H1 (cell line): ENCODE results near the gene MTHFD1. TPM values are rescaled to one million over a fixed set of nuclear protein-coding genes. Genes with fewer than 3 reads are reported as not detected.

ENCODE experiments used
- CTCF ChIA-PET: fragments of 300-600 bp; sonication (Branson Sonifier 250); formaldehyde crosslinking; loops from one replicate; lab custom pipeline; 2021; ENCODE audit not compliant: partially characterized antibody; lab: Charles Lee
- POLR2A ChIA-PET: fragments of 300-600 bp; sonication (Branson Sonifier 250); formaldehyde crosslinking; loops from one replicate; lab custom pipeline; 2021; ENCODE audit warnings: inconsistent platforms; ENCODE audit not compliant: partially characterized antibody; lab: Charles Lee
- DNase-seq, 2 experiments: peaks; one replicate each; pipeline versions ENCODE4 v3.0.0 to v3.0.0-alpha.2; 2010 to 2022; ENCODE audit warnings: low spot score in 2 of 2, low read depth in 1 of 2, mixed read lengths in 1 of 2
- FAIRE-seq: peaks from 2 replicates; lab custom pipeline; 2011; peaks lifted over from hg19 to GRCh38; lab: Jason Lieb, UNC
- H2AFZ ChIP-seq: 2 replicates; pipeline ENCODE4 v1.8.1; 2012; ENCODE audit warnings: low read length, inconsistent platforms
- H2AK5ac ChIP-seq: 2 replicates; pipeline ENCODE4 v1.6.1; 2013; ENCODE audit warnings: low read depth, low read length
- H2BK120ac ChIP-seq: replicated peaks from 2 replicates; pipeline ENCODE3; 2013; ENCODE audit warnings: low read depth, low read length, inconsistent platforms
- H2BK12ac ChIP-seq: 2 replicates; pipeline ENCODE4 v1.6.1; 2013; ENCODE audit warnings: low read depth, low read length
- H2BK15ac ChIP-seq: 2 replicates; pipeline ENCODE4 v1.6.1; 2013; ENCODE audit warnings: low read length
- H2BK20ac ChIP-seq: 2 replicates; pipeline ENCODE4 v1.6.1; 2013; ENCODE audit warnings: low read length
- H2BK5ac ChIP-seq: 2 replicates; pipeline ENCODE4 v1.6.1; 2013; ENCODE audit warnings: low read depth, low read length
- H3K14ac ChIP-seq: 2 replicates; pipeline ENCODE4 v1.6.1; 2013; ENCODE audit warnings: inconsistent platforms; ENCODE audit not compliant: insufficient read length
- H3K18ac ChIP-seq: 2 replicates; pipeline ENCODE4 v1.6.1; 2013; ENCODE audit warnings: low read length; ENCODE audit errors: extremely low read depth
- H3K23ac ChIP-seq: 2 replicates; pipeline ENCODE4 v1.6.1; 2013; ENCODE audit warnings: inconsistent platforms; ENCODE audit not compliant: insufficient read length
- H3K23me2 ChIP-seq: 2 replicates; pipeline ENCODE4 v1.6.1; 2013; ENCODE audit warnings: low read depth, low read length
- H3K27ac ChIP-seq: 2 replicates; pipeline ENCODE4 v1.6.1; 2011; ENCODE audit warnings: low read depth, low read length, inconsistent platforms
- H3K27me3 ChIP-seq, 4 experiments: replicated peaks in 1 of 4; 1 replicate in 1 of 4; 2 replicates in 3 of 4; pipeline versions ENCODE4 v1.6.1 to v1.8.1; 2011 to 2013; ENCODE audit warnings: low read length in 3 of 4, mild to moderate bottlenecking in 3 of 4, inconsistent platforms in 2 of 4, mixed read lengths in 2 of 4, moderate library complexity in 1 of 4; ENCODE audit not compliant: control insufficient read depth in 3 of 4, insufficient read depth in 3 of 4; ENCODE audit errors: extremely low read depth in 1 of 4
- H3K36me3 ChIP-seq, 4 experiments: 2 replicates each; pipeline versions ENCODE4 v1.6.1 to v1.8.1; 2011 to 2013; ENCODE audit warnings: mild to moderate bottlenecking in 4 of 4, low read length in 3 of 4, moderate library complexity in 2 of 4, control low read depth in 1 of 4, inconsistent platforms in 1 of 4; ENCODE audit not compliant: insufficient read depth in 4 of 4, control insufficient read depth in 2 of 4
- H3K4ac ChIP-seq: replicated peaks from 2 replicates; pipeline ENCODE3; 2013; ENCODE audit warnings: low read length, low read depth, mixed read lengths, inconsistent platforms; ENCODE audit not compliant: insufficient read length
- H3K4me1 ChIP-seq, 4 experiments: replicated peaks in 1 of 4; 1 replicate in 1 of 4; 2 replicates in 3 of 4; pipeline versions ENCODE4 v1.6.1 to v1.8.1; 2011 to 2013; ENCODE audit warnings: low read length in 3 of 4, inconsistent platforms in 2 of 4, mixed read lengths in 1 of 4; ENCODE audit not compliant: insufficient read depth in 4 of 4, control insufficient read depth in 3 of 4
- H3K4me2 ChIP-seq, 2 experiments: 2 replicates each; pipeline versions ENCODE4 v1.6.1 to v1.8.1; 2011 to 2013; ENCODE audit warnings: low read depth in 2 of 2, low read length in 2 of 2, control low read depth in 1 of 2, inconsistent platforms in 1 of 2, mild to moderate bottlenecking in 1 of 2; ENCODE audit not compliant: insufficient read depth in 1 of 2
- H3K4me3 ChIP-seq, 4 experiments: fragments of 200-600, 300-600 bp in 1 of 4; sonication (generic), shearing (Covaris generic), sonication (Bioruptor Twin) in 1 of 4; 2 replicates each; pipeline versions ENCODE4 v1.5.1 to v1.8.1; 2011 to 2016; ENCODE audit warnings: low read length in 4 of 4, low read depth in 3 of 4, control low read depth in 2 of 4, inconsistent platforms in 2 of 4, mild to moderate bottlenecking in 2 of 4, mixed read lengths in 1 of 4, moderate library complexity in 1 of 4; ENCODE audit not compliant: insufficient read depth in 2 of 4; ENCODE audit errors: extremely low read depth in 1 of 4
- H3K56ac ChIP-seq: replicated peaks from 2 replicates; pipeline ENCODE3; 2013; ENCODE audit warnings: low read depth, mild to moderate bottlenecking, mixed read lengths, low read length, inconsistent platforms; ENCODE audit not compliant: insufficient read length
- H3K79me1 ChIP-seq: 2 replicates; pipeline ENCODE4 v1.6.1; 2013; ENCODE audit warnings: low read depth, low read length, control low read depth
- H3K79me2 ChIP-seq, 2 experiments: 2 replicates each; pipeline versions ENCODE4 v1.6.1 to v1.8.1; 2012 to 2013; ENCODE audit warnings: low read length in 2 of 2, mild to moderate bottlenecking in 2 of 2, inconsistent platforms in 1 of 2; ENCODE audit not compliant: insufficient read depth in 2 of 2, control insufficient read depth in 1 of 2
- H3K9ac ChIP-seq, 4 experiments: replicated peaks in 1 of 4; 1 replicate in 1 of 4; 2 replicates in 3 of 4; pipeline versions ENCODE4 v1.6.1 to v1.8.1; 2011 to 2013; ENCODE audit warnings: low read depth in 3 of 4, low read length in 3 of 4, control low read depth in 2 of 4, mild to moderate bottlenecking in 2 of 4, moderate library complexity in 2 of 4, inconsistent platforms in 1 of 4; ENCODE audit errors: extremely low read depth in 1 of 4
- H3K9me3 ChIP-seq, 2 experiments: 2 replicates each; pipeline versions ENCODE4 v1.6.1 to v1.8.1; 2012 to 2013; ENCODE audit warnings: mild to moderate bottlenecking in 2 of 2, moderate library complexity in 2 of 2, control low read depth in 1 of 2, inconsistent platforms in 1 of 2, low read depth in 1 of 2, low read length in 1 of 2, mixed read lengths in 1 of 2; ENCODE audit not compliant: insufficient read depth in 2 of 2
- H4K20me1 ChIP-seq, 2 experiments: replicated peaks in 1 of 2; 2 replicates each; pipeline versions ENCODE3 to v1.8.1; 2011 to 2013; ENCODE audit warnings: inconsistent platforms in 2 of 2, low read length in 2 of 2, mild to moderate bottlenecking in 1 of 2; ENCODE audit not compliant: insufficient read depth in 2 of 2, control insufficient read depth in 1 of 2
- H4K5ac ChIP-seq: 2 replicates; pipeline ENCODE4 v1.6.1; 2013; ENCODE audit warnings: low read length, low read depth, mixed read lengths, inconsistent platforms; ENCODE audit not compliant: insufficient read length
- H4K8ac ChIP-seq: 2 replicates; pipeline ENCODE4 v1.8.0; 2013; ENCODE audit warnings: mild to moderate bottlenecking, moderate library complexity, low read length, inconsistent platforms; ENCODE audit not compliant: insufficient read depth; ENCODE audit errors: extremely low read depth
- H4K91ac ChIP-seq: replicated peaks from 2 replicates; pipeline ENCODE3; 2013; ENCODE audit warnings: low read length, mixed read lengths, inconsistent platforms; ENCODE audit not compliant: insufficient read length
- EZH2 ChIP-seq: fragments of 200-600 bp; sonication (generic); IDR thresholded peaks from 2 replicates; pipeline ENCODE4 v1.7.1; 2012; ENCODE audit warnings: low read depth, mild to moderate bottlenecking, moderate library complexity, low read length, inconsistent platforms; ENCODE audit not compliant: severe bottlenecking
- GABPA ChIP-seq: IDR thresholded peaks from 2 replicates; pipeline ENCODE4 v1.6.1; 2011; ENCODE audit warnings: mild to moderate bottlenecking, low read length, moderate library complexity, borderline replicate concordance; ENCODE audit not compliant: insufficient read depth
- MAFK ChIP-seq: IDR thresholded peaks from 2 replicates; pipeline ENCODE4 v1.6.1; 2012; ENCODE audit warnings: low read depth, mild to moderate bottlenecking, improper control_type of control experiment, low read length
- POLR2A ChIP-seq, 2 experiments: IDR thresholded peaks; 1 replicate in 1 of 2; 2 replicates in 1 of 2; pipeline ENCODE4 v1.6.1; 2011; ENCODE audit warnings: low read depth in 2 of 2, low read length in 2 of 2, mild to moderate bottlenecking in 2 of 2; ENCODE audit errors: control extremely low read depth in 1 of 2
- SAP30 ChIP-seq: fragments of 300-600 bp; sonication (generic); IDR thresholded peaks from 2 replicates; pipeline ENCODE4 v1.7.1; 2012; ENCODE audit warnings: low read length, moderate library complexity, mild to moderate bottlenecking, inconsistent platforms; ENCODE audit not compliant: insufficient read depth, insufficient replicate concordance
- SIRT6 ChIP-seq: IDR thresholded peaks from one replicate; pipeline ENCODE4 v1.7.1; 2012; ENCODE audit warnings: low read length, inconsistent platforms
- SRF ChIP-seq: IDR thresholded peaks from 2 replicates; pipeline ENCODE4 v1.6.1; 2011; ENCODE audit warnings: mild to moderate bottlenecking, low read depth, low read length, moderate library complexity
- TEAD4 ChIP-seq: IDR thresholded peaks from 2 replicates; pipeline ENCODE4 v1.6.1; 2012; ENCODE audit warnings: low read depth, low read length, inconsistent platforms, mixed read lengths
- WGBS, 2 experiments: shearing (Covaris generic) in 1 of 2; methylation state at CpG; one replicate each; pipeline versions ENCODE4 v1.1.6 to v1.1.7; 2013 to 2015; ENCODE audit warnings: low lambda C conversion rate in 2 of 2, mixed read lengths in 2 of 2, inconsistent platforms in 1 of 2, low coverage in 1 of 2, missing lambda C conversion rate in 1 of 2; ENCODE audit not compliant: insufficient replicate concordance in 2 of 2, insufficient coverage in 1 of 2, insufficient read length in 1 of 2; ENCODE audit errors: extremely low coverage in 1 of 2, missing lambda C conversion rate in 1 of 2; 5-methylcytosine and 5-hydroxymethylcytosine counted together
- polyA plus RNA-seq, 7 experiments: library from polyadenylated mRNA; depleted of rRNA in 3 of 7; stranded (reverse) in 5 of 7; unstranded in 2 of 7; fragments of >200 nt in 5 of 7; fragments of 200-250 nt in 2 of 7; gene quantifications; 1 replicate in 5 of 7; 2 replicates in 1 of 7; 4 replicates in 1 of 7; pipeline versions ENCODE4 v1.2.1 to v1.2.3, GENCODE V29; 2011 to 2013; ENCODE audit warnings: missing spikeins in 2 of 7, mixed read lengths in 2 of 7
- total RNA-seq: library from RNA; stranded (reverse); fragmentation: NEBNext Ultra II Directional; extraction: Animal tissue kit (Norgen Biotek cat#: 25700); gene quantifications from 2 replicates; pipeline ENCODE4 v1.2.1, GENCODE V29; 2021

Gene MTHFD1
- total and polyA plus RNA-seq, 2 of the 8 experiments (the other 6 are each of a cell fraction or from before 2014, with no cell fraction given), result 79.7 to 332 TPM

GRCh38 chr14:64468451-64468850 is 80.3 kb downstream of the MTHFD1 start:
- POLR2A ChIA-PET, result no interaction called here
- WGBS, 2 experiments, result 74% methylated on average over 3 of the region's 3 CpGs; no CpG with 5 or more reads in 1 of the 2 experiments

More at GRCh38 chr14:64468451-64468850, 80.3 kb downstream of the MTHFD1 start:
- FAIRE-seq, result no peak
- Histone ChIP-seq H2BK20ac (no peak overlapping the region), H2AFZ (no peak overlapping the region), H2BK12ac (no peak overlapping the region), H4K5ac (no peak overlapping the region), H3K27ac (no peak overlapping the region), H4K91ac (no peak overlapping the region), H3K79me2 (no peaks in the 10 kb centered on the region), H3K18ac (no peak overlapping the region), H2BK15ac (no peak overlapping the region), H3K4me1 (peaks cover 0 to 6% (median 4%) of the 10 kb centered on the region in 4 experiments; a peak in 4 of 7 replicates), H3K14ac (no peak overlapping the region), H3K4me2 (no peak overlapping the region), H3K36me3 (no peaks in the 10 kb centered on the region), H2BK5ac (no peak overlapping the region), H3K9ac (no peak overlapping the region), H3K56ac (no peak overlapping the region), H2BK120ac (no peak overlapping the region), H4K20me1 (peaks cover 0 to 4% of the 10 kb centered on the region in 2 experiments), H3K79me1 (no peaks in the 10 kb centered on the region), H3K27me3 (no peaks in the 10 kb centered on the region), H3K4me3 (no peak overlapping the region), H4K8ac (no peak overlapping the region), H3K4ac (no peak overlapping the region), H3K23me2 (peaks cover 13% of the 10 kb centered on the region), H2AK5ac (no peak overlapping the region), H3K9me3 (no peaks in the 10 kb centered on the region), H3K23ac (no peak overlapping the region)
- no peak for DNase-seq
- CTCF ChIA-PET, result no interaction called here
- no peak for TF ChIP-seq POLR2A (IDR thresholded peaks at IDR 0.05; ENCODE audit: control extremely low read depth in 1 of 2, low read depth in 2 of 2, low read length in 2 of 2)
- no peak for TF ChIP-seq GABPA
- TF ChIP-seq MAFK, result no peak
- no peak for TF ChIP-seq TEAD4
- TF ChIP-seq SIRT6, result no peak
- no peak for TF ChIP-seq SAP30
- TF ChIP-seq EZH2, result no peak
- TF ChIP-seq SRF, result no peak
